HG03095 (cell line): Measurements from ENCODE around the gene RIPPLY1.

Experiments
- ATAC-seq: cut with Tn5 transposase; IDR thresholded peaks from one replicate; pipeline ENCODE4 v1.9.1; 2021; ENCODE audit warnings: moderate library complexity; ENCODE audit not compliant: unreplicated experiment

Gene RIPPLY1

GRCh38 chrX:106903291-106903824 is at the start of gene RIPPLY1:
TSS of gene RIPPLY1 (minus strand) at chrX:106903341. CDS start at chrX:106903287, 54 bp downstream.
- no peak for ATAC-seq

- no peak for ATAC-seq
Observed at GRCh38 chrX:106952538-106952937, 49.4 kb upstream of the RIPPLY1 start.

GRCh38 chrX:106952089-106952488 is 48.9 kb upstream of the RIPPLY1 start:
- ATAC-seq: no peak

- ATAC-seq: no peak
Observed at GRCh38 chrX:106951230-106951629, 48.1 kb upstream of the RIPPLY1 start.

GRCh38 chrX:106950381-106950780 is 47.2 kb upstream of the RIPPLY1 start:
- no peak for ATAC-seq

- no peak for ATAC-seq
Observed at GRCh38 chrX:106949366-106949765, 46.2 kb upstream of the RIPPLY1 start.

GRCh38 chrX:106948641-106949040 is 45.5 kb upstream of the RIPPLY1 start:
- no peak for ATAC-seq

- ATAC-seq: no peak
Observed at GRCh38 chrX:106946464-106946863, 43.3 kb upstream of the RIPPLY1 start.

- ATAC-seq: no peak
Observed at GRCh38 chrX:106940068-106940467, 36.9 kb upstream of the RIPPLY1 start.

GRCh38 chrX:106939566-106939965 is 36.4 kb upstream of the RIPPLY1 start:
- no peak for ATAC-seq

- ATAC-seq: no peak
Observed at GRCh38 chrX:106936246-106936645, 33.1 kb upstream of the RIPPLY1 start.

- no peak for ATAC-seq
Observed at GRCh38 chrX:106935175-106935574, 32.0 kb upstream of the RIPPLY1 start.

GRCh38 chrX:106933538-106933961 is 30.4 kb upstream of the RIPPLY1 start:
- no peak for ATAC-seq

- ATAC-seq: no peak
Observed at GRCh38 chrX:106932960-106933537, 29.9 kb upstream of the RIPPLY1 start.

GRCh38 chrX:106932492-106932923 is 29.4 kb upstream of the RIPPLY1 start:
- ATAC-seq: no peak

GRCh38 chrX:106931831-106932491 is 28.8 kb upstream of the RIPPLY1 start:
- ATAC-seq: no peak

- ATAC-seq: no peak
Observed at GRCh38 chrX:106928227-106928626, 25.1 kb upstream of the RIPPLY1 start.

- ATAC-seq: no peak
Observed at GRCh38 chrX:106927700-106928099, 24.6 kb upstream of the RIPPLY1 start.

GRCh38 chrX:106927023-106927422 is 23.9 kb upstream of the RIPPLY1 start:
- no peak for ATAC-seq

- no peak for ATAC-seq
Observed at GRCh38 chrX:106921637-106922036, 18.5 kb upstream of the RIPPLY1 start.

GRCh38 chrX:106919932-106920452 is 16.9 kb upstream of the RIPPLY1 start, which contains the start of gene CLDN2:
TSS of gene CLDN2 (plus strand) at chrX:106920402. CDS start at chrX:106928229, 7,827 bp downstream.
- ATAC-seq: no peak
